Measurements from ENCODE around the gene PAIP2. TPM values are rescaled to one million over a fixed set of nuclear protein-coding genes. Genes with fewer than 3 reads are reported as not detected.
A peak's percentile ranks its signal among the peaks of the same experiment; 100 is the strongest.
"Not testable (repeated sequence)": the region's sequence is repeated elsewhere in the genome, so short reads cannot be mapped to it uniquely, and the experiment has no call there.

PAIP2 gene
- total RNA-seq, 1 experiment from 2014 or later, result 70.2 TPM

DNA sequence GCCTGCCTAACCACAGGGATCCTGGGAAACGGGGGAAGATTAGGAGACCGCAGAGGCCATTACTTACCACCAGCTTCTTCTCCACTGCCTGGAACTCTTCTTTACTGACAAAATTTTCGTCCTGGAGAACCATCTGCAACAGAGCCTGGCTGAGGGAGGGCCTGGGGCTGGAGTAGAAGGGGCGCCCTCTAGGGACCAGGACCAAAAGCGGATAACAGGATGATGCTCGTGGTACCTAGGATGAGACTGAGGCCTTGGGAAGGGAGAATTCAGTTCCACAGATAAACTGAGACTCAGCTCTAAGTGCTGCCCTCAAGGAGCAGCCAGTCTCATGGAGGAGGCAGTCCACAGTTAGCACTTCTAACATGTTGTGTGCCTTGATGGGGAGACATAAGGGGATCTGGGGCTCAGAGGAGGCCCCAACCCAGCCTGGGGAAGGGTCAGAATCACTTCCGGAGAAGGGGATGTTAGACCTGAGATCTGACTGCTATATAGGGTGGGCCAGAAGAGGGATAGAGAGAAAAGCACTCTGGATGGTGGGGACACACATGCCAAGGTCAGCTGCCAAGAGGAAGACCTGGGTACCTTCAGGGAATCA, 61.0 kb downstream of the PAIP2 start:
- in situ Hi-C loops (cut with HindIII; ENCODE audit: low sequenced_read_pairs), result no loop called here
- DNase-seq (ENCODE audit: low spot score), result no peak

DNA sequence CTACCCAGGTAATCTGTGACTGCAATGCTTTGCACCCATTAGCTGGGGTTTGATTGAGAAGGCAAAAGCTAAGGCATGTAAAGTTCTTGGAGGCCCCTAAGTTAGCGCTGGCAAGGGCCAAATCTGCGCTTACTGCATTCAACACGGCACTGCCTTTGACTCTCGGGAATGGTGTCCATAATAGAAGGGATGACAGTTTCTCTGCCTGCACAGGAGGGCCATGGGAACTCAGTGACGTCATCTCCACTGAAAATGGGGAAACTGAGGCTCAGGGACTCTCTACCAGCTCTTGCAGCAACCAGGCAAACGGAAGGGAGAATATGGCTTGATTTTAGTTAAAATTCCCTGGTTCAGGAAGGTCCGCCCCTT, 61.7 kb downstream of the PAIP2 start:
- DNase-seq (ENCODE audit: low spot score), result no peak
- in situ Hi-C loops (cut with HindIII; ENCODE audit: low sequenced_read_pairs), result no loop called here

DNA sequence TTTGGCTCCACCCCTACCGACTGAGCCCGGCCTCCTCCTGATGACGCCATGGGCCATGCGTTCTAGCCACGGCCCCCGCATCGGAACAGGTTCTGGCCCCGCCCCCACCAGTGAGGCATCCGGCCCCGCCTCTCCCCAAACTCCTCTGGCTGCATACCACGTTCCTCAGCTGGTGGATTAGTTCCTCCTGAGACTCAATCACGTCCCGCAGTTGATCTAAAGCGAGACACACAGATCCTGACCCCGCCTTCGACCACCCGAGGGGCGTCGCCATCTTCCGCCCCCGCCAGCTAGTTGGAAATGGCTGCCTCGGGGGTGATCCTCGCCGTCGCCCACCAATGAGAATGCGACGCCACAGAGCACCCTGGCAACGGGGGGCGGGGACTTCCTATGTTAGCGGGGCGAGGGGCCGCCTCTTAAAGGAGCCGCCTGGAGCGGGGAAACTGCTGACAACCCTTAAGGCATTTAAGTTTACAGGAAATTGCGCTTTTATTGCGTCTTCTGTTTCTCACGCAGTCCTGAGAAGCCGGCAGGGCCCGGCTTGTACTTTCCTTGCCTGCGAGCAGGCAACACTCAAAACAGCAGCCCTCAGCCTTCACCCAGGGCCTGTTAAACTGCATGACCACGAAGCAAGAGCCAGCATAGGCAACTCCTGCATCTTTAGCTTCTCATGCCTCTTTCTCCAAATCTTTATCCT, 62.3 kb downstream of the PAIP2 start, which contains the start of gene SPATA24:
Gene SPATA24 (minus strand): TSS at position 303 of the 697 bp plus-strand sequence. CDS start 29 bp downstream, at position 274.
- in situ Hi-C loops (cut with HindIII; ENCODE audit: low sequenced_read_pairs), result no loop called here
- peak; percentile 98 for DNase-seq (ENCODE audit: low spot score)

- no peak for DNase-seq (ENCODE audit: low spot score)
- in situ Hi-C loops (cut with HindIII; ENCODE audit: low sequenced_read_pairs), result no loop called here
These were observed 62.8 kb downstream of the PAIP2 start for GRCh38 chr5:139404484-139404840.

GRCh38 chr5:139406963-139407362, 65.3 kb downstream of the PAIP2 start:
- DNase-seq (ENCODE audit: low spot score), result no peak
- in situ Hi-C loops (cut with HindIII; ENCODE audit: low sequenced_read_pairs), result no loop called here

- DNase-seq (ENCODE audit: low spot score), result no peak
- in situ Hi-C loops (cut with HindIII; ENCODE audit: low sequenced_read_pairs), result no loop called here
These were observed 65.9 kb downstream of the PAIP2 start for GRCh38 chr5:139407517-139407916.

DNA sequence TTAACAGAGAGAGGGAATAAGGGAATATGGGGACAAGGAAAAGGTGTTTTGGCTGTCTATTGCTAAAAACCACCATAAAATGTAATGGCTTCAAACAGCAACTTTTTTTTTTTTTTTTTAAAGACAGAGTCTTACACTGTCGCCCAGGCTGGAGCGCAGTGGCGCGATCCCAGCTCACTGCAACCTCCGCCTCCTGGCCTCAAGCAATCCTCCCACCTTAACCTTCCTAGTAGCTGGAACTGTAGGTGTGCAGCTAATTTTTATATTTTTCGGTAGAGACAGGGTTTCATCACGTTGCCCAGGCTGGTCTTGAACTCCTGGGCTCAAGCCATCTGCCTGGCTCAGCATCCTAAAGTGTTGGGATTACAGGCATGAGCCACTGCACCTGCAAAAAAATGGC, 66.5 kb downstream of the PAIP2 start:
- DNase-seq (ENCODE audit: low spot score), result no peak
- in situ Hi-C loops (cut with HindIII; ENCODE audit: low sequenced_read_pairs), result no loop called here

GRCh38 chr5:139409116-139409515, 67.5 kb downstream of the PAIP2 start:
- DNase-seq (ENCODE audit: low spot score); in situ Hi-C loops (cut with HindIII; ENCODE audit: low sequenced_read_pairs): not testable (repeated sequence)

GRCh38 chr5:139410121-139410992, 68.7 kb downstream of the PAIP2 start:
- DNase-seq (ENCODE audit: low spot score), result no peak
- in situ Hi-C loops (cut with HindIII; ENCODE audit: low sequenced_read_pairs), result no loop called here

- in situ Hi-C loops (cut with HindIII; ENCODE audit: low sequenced_read_pairs), result no loop called here
- DNase-seq (ENCODE audit: low spot score), result no peak
These were observed 69.6 kb downstream of the PAIP2 start for GRCh38 chr5:139410993-139411828.

DNA sequence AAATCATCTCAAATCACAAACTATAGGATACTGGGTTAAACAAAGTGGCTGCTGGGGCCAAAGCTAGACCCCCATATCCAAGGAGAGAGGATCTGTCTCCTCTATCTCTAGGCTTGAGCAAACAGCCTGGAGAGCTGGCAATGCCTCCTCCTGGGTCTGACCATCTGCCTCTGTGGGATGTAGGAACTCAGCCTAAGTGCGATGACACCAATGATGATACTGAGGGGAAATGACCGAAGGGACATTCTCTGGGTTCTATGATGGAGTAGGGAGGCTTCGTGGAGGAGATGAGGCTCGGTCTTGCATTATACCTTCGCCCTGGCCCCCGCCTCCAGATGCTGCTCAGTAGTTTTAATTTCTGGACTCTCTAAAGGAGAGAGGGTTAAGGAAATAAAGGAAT, 71.5 kb downstream of the PAIP2 start:
- in situ Hi-C loops (cut with HindIII; ENCODE audit: low sequenced_read_pairs), result no loop called here
- DNase-seq (ENCODE audit: low spot score), result peak; percentile 15

GRCh38 chr5:139413963-139414362, 72.3 kb downstream of the PAIP2 start:
- in situ Hi-C loops (cut with HindIII; ENCODE audit: low sequenced_read_pairs), result no loop called here
- DNase-seq (ENCODE audit: low spot score), result no peak

GRCh38 chr5:139414581-139415130, 73.0 kb downstream of the PAIP2 start:
- in situ Hi-C loops (cut with HindIII; ENCODE audit: low sequenced_read_pairs), result no loop called here
- DNase-seq (ENCODE audit: low spot score), result no peak

DNA sequence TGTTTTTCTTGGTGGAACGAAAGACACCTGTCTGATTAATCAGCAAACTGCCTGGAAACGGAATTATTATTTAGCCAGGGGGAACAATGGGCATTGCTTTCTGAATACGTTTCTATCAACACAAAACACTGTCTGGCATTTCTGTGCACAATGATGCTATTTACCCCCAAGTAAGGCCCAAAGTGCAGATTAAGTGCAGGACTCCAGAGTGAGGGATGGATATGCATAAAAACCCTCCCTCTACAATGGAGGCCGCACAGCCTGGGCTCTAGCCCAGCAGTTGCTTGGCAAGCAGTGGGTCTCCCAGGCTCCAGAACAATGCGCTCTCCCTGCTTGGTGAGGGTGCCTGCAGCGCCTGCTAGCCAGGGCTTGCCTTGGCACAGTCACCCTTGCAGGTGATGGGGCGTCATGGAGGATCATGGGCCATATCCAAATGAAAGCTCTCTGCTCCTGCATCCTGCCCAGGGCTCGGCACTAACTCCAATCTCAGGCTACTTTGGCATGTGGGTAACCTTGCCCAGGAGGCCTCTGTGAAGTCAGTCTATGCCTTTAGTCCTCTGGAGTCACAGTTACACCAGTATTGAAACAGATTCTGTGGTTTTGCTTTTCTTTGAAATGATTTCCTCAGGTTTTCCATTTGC, 73.7 kb downstream of the PAIP2 start:
- in situ Hi-C loops (cut with HindIII; ENCODE audit: low sequenced_read_pairs), result no loop called here
- DNase-seq (ENCODE audit: low spot score), result peak; percentile 80

- in situ Hi-C loops (cut with HindIII; ENCODE audit: low sequenced_read_pairs), result no loop called here
- no peak for DNase-seq (ENCODE audit: low spot score)
These were observed 74.2 kb downstream of the PAIP2 start for GRCh38 chr5:139415869-139416268.

GRCh38 chr5:139416651-139417050, 75.0 kb downstream of the PAIP2 start:
- no peak for DNase-seq (ENCODE audit: low spot score)
- in situ Hi-C loops (cut with HindIII; ENCODE audit: low sequenced_read_pairs), result no loop called here

DNA sequence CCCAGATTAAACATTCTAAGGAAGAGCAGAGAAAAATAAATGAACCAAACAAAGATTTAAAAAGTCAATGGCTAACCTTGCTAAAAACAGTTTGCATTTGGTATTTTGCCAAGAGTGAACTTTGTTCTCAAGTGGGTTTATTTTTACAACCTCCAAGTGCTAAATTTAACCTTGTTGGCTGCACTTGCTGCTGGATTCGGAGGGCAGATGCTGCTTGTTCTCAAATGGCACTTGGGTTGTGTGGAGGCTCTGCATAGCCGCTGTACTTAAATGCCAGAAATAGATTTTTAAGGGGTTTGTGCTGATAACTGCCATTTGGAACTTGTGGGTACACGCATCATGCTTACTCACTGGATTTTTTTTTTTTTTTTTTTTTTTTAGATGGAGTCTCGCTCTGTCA, 75.6 kb downstream of the PAIP2 start:
- DNase-seq (ENCODE audit: low spot score), result peak; percentile 13
- in situ Hi-C loops (cut with HindIII; ENCODE audit: low sequenced_read_pairs), result no loop called here

- no peak for DNase-seq (ENCODE audit: low spot score)
- in situ Hi-C loops (cut with HindIII; ENCODE audit: low sequenced_read_pairs), result no loop called here
These were observed 77.1 kb downstream of the PAIP2 start for GRCh38 chr5:139418793-139419192.
